ENCODE measurements around the gene USP17L26.
"Not testable (repeated sequence)": the region's sequence is repeated elsewhere in the genome, so short reads cannot be mapped to it uniquely, and the experiment has no call there.

GRCh38 chr4:9324191-9324590 is 10.3 kb upstream of the USP17L26 start:
- TF ChIP-seq CTCF (IDR thresholded peaks at IDR 0.05); POLR2A (IDR thresholded peaks at IDR 0.05; ENCODE audit: low read depth); POLR2AphosphoS5 (IDR thresholded peaks at IDR 0.05); EP300 (IDR thresholded peaks at IDR 0.05): not testable (repeated sequence)

All from esophagus muscularis mucosa (tissue), 4 donors.